Muscle layer of colon (tissue), 2 donors: Measurements from ENCODE around the gene TSPAN16.

ENCODE experiments used
- H3K27ac ChIP-seq: one replicate; pipeline ENCODE4 v1.7.0; 2013; ENCODE audit warnings: low read depth, mild to moderate bottlenecking, low read length, moderate library complexity
- H3K27me3 ChIP-seq, 2 donors: one replicate each; pipeline ENCODE4 v1.7.0; 2013; ENCODE audit warnings: low read length in 2 of 2, mild to moderate bottlenecking in 2 of 2; ENCODE audit not compliant: insufficient read depth in 2 of 2, control insufficient read depth in 1 of 2
- H3K36me3 ChIP-seq: one replicate; pipeline ENCODE4 v1.7.0; 2013; ENCODE audit warnings: mild to moderate bottlenecking, low read length; ENCODE audit not compliant: insufficient read depth
- H3K4me1 ChIP-seq: one replicate; pipeline ENCODE4 v1.7.0; 2013; ENCODE audit warnings: mild to moderate bottlenecking, low read length; ENCODE audit not compliant: insufficient read depth
- H3K4me3 ChIP-seq, 2 donors: one replicate each; pipeline ENCODE4 v1.7.0; 2013; ENCODE audit warnings: low read length in 2 of 2, low read depth in 1 of 2, mild to moderate bottlenecking in 1 of 2, moderate library complexity in 1 of 2
- H3K9ac ChIP-seq: one replicate; pipeline ENCODE4 v1.7.0; 2013; ENCODE audit warnings: low read length
- H3K9me3 ChIP-seq: one replicate; pipeline ENCODE4 v1.7.0; 2013; ENCODE audit warnings: mild to moderate bottlenecking, low read length
- donor health status: abdominal sarcoma.
- donor health status: Adenocarcinoma of cecum.

Gene TSPAN16, protein sequence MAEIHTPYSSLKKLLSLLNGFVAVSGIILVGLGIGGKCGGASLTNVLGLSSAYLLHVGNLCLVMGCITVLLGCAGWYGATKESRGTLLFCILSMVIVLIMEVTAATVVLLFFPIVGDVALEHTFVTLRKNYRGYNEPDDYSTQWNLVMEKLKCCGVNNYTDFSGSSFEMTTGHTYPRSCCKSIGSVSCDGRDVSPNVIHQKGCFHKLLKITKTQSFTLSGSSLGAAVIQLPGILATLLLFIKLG

DNA sequence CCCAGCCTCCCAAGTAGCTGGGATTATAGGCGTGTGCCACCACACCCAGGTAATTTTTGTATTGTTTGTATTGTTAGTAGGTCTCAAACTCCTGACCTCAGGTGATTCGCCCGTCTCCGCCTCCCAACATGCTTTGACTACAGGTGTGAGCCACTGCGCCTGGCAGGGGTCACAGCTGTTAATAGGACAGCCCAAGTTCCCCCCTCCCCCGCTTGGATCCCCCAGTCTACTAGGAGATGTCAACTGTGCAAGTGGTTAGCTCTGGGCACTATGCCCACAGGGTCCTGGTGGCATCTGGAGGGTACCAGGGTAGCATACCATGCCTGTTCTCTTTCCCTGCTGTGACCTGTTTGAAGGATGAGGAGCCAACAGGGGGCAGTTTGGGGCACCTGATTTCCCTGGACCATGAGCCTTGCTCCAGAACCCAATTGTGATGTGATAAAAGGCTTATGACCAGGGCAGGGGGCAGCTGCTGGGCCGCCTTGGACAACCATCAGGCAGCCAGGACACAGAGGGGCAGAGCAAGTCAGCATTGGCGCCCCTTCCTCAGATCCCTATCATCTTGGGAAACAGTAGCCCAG is at the start of gene TSPAN16:
Gene TSPAN16 (plus strand): TSS at position 496 of the 581 bp plus-strand sequence. CDS start 138 bp downstream, outside the sequence.
- H3K9ac ChIP-seq, result no peak within 1 kb of the TSS
- H3K36me3 ChIP-seq, result no peaks in the 10 kb centered on the region
- no peaks in the 10 kb centered on the region for H3K9me3 ChIP-seq
- H3K27ac ChIP-seq, result no peak within 1 kb of the TSS
- no peaks in the 10 kb centered on the region for H3K27me3 ChIP-seq
- peaks cover 11% of the 10 kb centered on the region for H3K4me1 ChIP-seq
- no peak within 1 kb of the TSS for H3K4me3 ChIP-seq

DNA sequence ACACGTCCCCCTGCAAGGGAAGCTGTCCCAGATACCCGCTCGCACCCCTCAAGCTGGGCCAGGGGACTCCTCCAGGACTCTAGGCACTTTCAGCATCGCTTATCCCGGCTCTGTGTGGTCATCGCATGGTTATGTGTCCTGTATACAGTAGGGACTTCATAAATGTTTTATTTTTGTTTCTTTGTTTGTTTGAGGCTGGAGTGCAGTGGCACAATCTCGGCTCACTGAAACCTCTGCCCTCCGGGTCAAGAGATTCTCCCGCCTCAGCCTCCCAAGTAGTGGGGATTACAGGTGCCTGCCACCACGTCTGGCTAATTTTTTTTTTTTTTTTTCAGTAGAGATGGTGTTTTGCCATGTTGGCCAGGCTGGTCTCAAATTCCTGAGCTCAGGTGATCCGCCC is 49.0 kb upstream of the TSPAN16 start:
- Histone ChIP-seq H3K36me3 (peaks cover 22% of the 10 kb centered on the region), H3K4me1 (peaks cover 5% of the 10 kb centered on the region), H3K9ac (no peak overlapping the region), H3K4me3 (no peak overlapping the region), H3K27me3 (no peaks in the 10 kb centered on the region), H3K9me3 (no peaks in the 10 kb centered on the region), H3K27ac (no peak overlapping the region)

GRCh38 chr19:11247391-11247790 is 48.6 kb upstream of the TSPAN16 start:
- Histone ChIP-seq H3K27me3 (no peaks in the 10 kb centered on the region), H3K27ac (no peak overlapping the region), H3K9me3 (no peaks in the 10 kb centered on the region), H3K4me3 (no peak overlapping the region), H3K36me3 (peaks cover 26% of the 10 kb centered on the region), H3K9ac (no peak overlapping the region), H3K4me1 (peaks cover 5% of the 10 kb centered on the region)

DNA sequence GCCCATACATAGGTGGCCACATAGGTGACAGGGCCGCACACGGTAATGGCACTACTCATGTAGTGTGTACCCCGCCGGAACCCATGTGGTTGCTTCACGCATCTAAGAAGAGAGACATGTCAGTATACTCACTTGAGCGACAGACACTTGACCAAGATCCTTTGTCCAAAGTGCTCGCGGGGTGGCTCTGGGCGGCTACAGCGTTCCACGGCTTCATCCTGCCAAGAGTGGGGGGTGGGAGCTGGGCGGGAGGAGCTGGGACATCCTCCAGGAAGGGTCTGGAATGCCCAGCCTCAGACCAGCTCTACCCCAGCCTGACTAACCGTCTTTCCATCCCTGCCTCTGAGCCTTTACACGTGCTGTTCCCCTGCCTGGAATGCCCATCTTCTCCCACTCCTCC is 48.0 kb upstream of the TSPAN16 start:
- H3K9ac ChIP-seq, result no peak overlapping the region
- no peak overlapping the region for H3K27ac ChIP-seq
- H3K9me3 ChIP-seq, result no peaks in the 10 kb centered on the region
- H3K27me3 ChIP-seq, result no peaks in the 10 kb centered on the region
- peaks cover 28% of the 10 kb centered on the region for H3K36me3 ChIP-seq
- no peak overlapping the region for H3K4me3 ChIP-seq
- peaks cover 5% of the 10 kb centered on the region for H3K4me1 ChIP-seq

DNA sequence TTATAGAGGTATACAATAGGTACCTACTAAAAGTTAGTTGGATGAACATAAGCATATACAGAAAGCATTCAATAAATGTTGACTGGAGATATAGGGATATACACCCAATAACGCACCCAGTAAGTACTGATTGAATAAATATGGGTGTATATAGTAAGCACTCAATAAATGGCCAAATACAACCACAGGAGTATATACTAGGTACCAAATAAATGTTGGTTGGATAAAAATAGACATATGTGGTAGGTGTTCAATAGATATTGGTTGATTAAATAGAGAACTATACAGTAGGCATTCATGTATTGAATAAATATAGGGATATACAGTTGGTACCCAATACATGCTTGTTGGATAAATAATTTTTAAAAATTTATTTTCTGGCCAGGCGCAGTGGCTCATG is 47.1 kb upstream of the TSPAN16 start:
- H3K27me3 ChIP-seq, result no peaks in the 10 kb centered on the region
- peaks cover under 1% of the 10 kb centered on the region for H3K4me1 ChIP-seq
- peaks cover 28% of the 10 kb centered on the region for H3K36me3 ChIP-seq
- H3K4me3 ChIP-seq, result no peak overlapping the region
- H3K9me3 ChIP-seq, result no peaks in the 10 kb centered on the region
- no peak overlapping the region for H3K9ac ChIP-seq
- no peak overlapping the region for H3K27ac ChIP-seq

DNA sequence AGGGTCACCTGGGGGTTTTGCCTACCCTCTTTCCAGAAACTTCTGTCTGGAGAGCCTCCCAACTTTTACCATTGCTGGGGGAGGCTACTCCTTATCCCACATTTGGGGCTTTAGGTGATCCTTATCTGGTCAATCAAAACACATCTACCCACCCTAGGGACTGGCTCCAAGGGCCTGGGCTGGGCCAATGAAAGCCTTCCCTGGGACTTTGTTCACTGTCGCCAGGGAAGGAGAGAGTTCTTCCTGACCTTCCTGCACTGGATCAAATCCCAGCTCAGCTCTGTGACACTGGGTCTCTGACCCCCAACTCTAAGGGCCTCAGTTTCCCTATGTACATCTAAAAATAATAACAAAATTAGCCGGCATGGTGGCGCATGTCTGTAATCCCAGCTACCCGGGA is 44.7 kb upstream of the TSPAN16 start:
- Histone ChIP-seq H3K27ac (no peak overlapping the region), H3K9ac (no peak overlapping the region), H3K9me3 (no peaks in the 10 kb centered on the region), H3K4me1 (no peaks in the 10 kb centered on the region), H3K36me3 (peaks cover 28% of the 10 kb centered on the region), H3K4me3 (no peak overlapping the region), H3K27me3 (no peaks in the 10 kb centered on the region)

DNA sequence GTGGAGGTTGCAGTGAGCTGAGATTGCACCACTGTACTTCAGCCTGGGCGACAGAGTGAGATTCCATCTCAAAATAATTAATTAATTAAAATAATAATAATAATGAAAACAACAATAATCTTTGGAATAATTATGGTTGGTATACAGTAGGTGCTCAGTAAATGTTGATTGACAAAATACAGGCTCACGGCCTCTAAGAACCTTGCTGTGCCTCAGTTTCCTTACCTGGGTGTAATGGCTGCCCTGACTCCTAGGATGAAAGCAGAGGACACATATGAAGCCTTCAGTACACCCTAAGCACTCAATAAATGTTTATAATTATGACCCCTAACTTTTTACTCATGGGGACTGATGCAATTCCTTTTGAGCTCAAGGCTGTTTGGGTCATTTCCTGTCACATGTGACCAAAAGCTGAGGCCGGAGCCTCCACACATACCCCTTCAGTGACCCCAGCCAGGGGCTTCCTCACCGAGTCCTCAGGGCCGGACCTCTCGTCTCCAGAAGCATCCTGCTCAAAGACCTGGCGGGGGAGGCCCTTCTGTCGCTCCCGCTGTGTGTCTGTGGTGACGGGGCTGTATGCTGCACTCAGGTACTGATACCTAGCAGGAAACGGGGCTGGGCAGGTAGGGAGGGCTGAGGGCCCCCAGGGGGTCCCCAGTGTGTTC is 44.2 kb upstream of the TSPAN16 start:
- Histone ChIP-seq H3K9ac (no peak overlapping the region), H3K27ac (no peak overlapping the region), H3K27me3 (no peaks in the 10 kb centered on the region), H3K36me3 (peaks cover 28% of the 10 kb centered on the region), H3K9me3 (no peaks in the 10 kb centered on the region), H3K4me3 (no peak overlapping the region), H3K4me1 (no peaks in the 10 kb centered on the region)

DNA sequence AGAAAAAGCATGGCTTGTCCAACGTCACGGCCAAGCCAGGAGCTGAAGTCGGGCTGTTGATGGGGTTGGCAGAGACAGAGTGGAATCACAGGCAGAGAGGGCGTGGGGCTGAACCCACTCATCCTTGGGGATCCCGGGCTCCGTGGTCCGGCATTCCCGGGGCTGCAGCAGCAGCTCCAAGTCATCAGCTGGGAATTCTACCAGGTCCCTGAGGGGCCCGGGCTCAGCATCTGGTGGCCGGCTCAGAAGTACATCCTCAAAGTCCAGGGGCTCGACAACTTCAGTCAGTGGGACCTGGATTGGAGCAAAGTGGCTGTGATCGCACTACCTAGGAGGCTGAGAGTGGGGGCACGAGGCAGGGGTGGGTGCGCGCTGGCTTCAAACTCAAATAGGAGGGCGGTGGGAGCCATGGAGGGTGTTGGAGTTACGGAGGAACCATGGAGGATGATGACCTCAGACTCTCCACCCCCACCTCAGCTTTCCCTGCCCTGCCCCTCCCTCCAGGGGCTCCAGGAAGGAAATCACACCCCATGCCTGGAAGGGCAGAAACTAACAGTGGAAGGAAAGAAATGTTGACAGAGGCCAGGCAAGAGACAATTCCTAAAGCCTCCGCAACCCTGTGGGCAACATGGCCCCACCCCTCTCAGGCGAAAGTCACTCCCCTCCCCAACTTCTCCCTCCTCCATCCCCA is 43.1 kb upstream of the TSPAN16 start:
- no peak overlapping the region for H3K4me3 ChIP-seq
- H3K27ac ChIP-seq, result no peak overlapping the region

GRCh38 chr19:11254666-11255065 is 41.3 kb upstream of the TSPAN16 start:
- no peaks in the 10 kb centered on the region for H3K4me1 ChIP-seq
- H3K27me3 ChIP-seq, result no peaks in the 10 kb centered on the region
- H3K9me3 ChIP-seq, result no peaks in the 10 kb centered on the region
- no peak overlapping the region for H3K9ac ChIP-seq
- no peak overlapping the region for H3K4me3 ChIP-seq
- peaks cover 15% of the 10 kb centered on the region for H3K36me3 ChIP-seq
- no peak overlapping the region for H3K27ac ChIP-seq

More for the DNA sequence above, 43.1 kb upstream of the TSPAN16 start:
- Histone ChIP-seq H3K4me1 (no peaks in the 10 kb centered on the region), H3K27me3 (no peaks in the 10 kb centered on the region), H3K9ac (no peak overlapping the region), H3K36me3 (peaks cover 25% of the 10 kb centered on the region), H3K9me3 (no peaks in the 10 kb centered on the region)

GRCh38 chr19:11256189-11256588 is 39.8 kb upstream of the TSPAN16 start:
- Histone ChIP-seq H3K36me3 (peaks cover 10% of the 10 kb centered on the region), H3K9ac (no peak overlapping the region), H3K4me1 (no peaks in the 10 kb centered on the region), H3K9me3 (no peaks in the 10 kb centered on the region), H3K27me3 (no peaks in the 10 kb centered on the region), H3K4me3 (no peak overlapping the region), H3K27ac (no peak overlapping the region)

DNA sequence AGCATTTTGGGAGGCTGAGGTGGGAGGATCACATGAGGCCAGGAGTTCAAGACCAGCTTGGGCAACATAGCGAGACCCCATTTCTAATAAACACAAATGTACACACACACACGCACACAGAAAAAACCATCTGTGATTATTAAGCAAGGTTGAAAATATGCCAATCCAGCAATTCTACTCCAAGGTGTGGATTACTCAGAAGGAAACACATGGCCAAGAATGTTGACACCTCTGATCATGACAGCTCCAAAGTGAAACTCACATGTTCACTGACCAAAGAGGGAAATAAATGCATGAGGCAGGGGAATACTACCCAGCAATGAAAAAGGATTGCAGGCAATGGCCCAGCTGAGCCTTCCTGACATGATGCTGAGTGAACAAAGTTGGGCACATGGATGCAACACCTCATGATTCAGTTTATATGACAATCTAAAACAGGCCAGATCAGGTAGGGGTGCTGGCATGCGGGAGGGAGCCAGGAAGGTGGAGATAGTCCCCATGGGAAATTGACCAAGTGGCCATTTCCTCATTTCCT is 38.0 kb upstream of the TSPAN16 start:
- Histone ChIP-seq H3K36me3 (no peaks in the 10 kb centered on the region), H3K9ac (no peak overlapping the region), H3K4me1 (no peaks in the 10 kb centered on the region), H3K27me3 (no peaks in the 10 kb centered on the region), H3K27ac (no peak overlapping the region), H3K9me3 (no peaks in the 10 kb centered on the region), H3K4me3 (no peak overlapping the region)
